ENCODE results near the gene NTMT1. TPM values are rescaled to one million over a fixed set of nuclear protein-coding genes. Genes with fewer than 3 reads are reported as not detected.

The NTMT1 gene
- total and polyA plus RNA-seq, 10 of the 15 experiments (the other 5 are each of a cell fraction or from before 2014, with no cell fraction given) = 12.8 to 85.4 (median 39.3) TPM

DNA sequence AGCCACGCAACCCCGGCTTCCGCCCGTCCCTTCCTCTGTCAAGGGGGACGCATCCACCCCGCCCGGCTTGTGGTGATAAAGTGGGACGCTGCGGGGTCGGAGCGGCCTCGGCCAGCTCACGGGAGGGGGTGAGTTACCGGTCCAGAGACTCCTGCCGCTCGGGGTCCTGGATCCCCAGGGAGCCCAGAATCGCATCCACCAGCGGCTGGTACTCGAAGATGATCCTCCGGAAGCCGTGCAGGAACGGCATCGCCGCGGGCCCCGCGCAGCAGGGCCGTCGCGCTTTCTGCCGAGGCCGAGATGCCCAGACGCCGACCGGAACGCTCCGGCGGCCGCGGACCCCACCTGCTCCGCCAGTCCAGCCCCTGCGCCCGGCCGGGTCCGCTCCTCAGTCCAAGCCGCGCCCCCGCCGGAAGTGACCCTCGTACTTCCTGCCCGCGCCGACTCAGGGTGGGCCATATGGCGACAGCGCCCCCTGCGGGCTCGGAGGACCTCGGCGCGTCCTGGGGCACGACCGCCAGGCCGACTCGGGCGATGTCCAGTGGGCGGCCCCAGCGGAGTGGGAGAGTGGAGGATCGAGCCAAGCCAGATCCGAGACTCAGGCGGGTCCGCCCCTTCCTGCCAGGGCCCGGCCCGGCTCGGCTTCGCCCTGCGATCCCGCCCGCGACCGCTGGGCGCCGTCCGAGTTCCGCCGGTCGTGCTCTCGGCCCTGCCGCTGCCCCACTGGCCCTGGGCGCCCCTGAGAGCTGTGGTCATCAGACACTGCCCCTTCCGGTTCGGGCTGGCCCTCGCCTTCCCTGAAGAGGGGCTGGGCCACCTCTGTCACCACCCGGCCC is 16.0 kb downstream of the NTMT1 start, which contains the start of gene ASB6:
Gene ASB6 (minus strand): TSS at position 402 of the 836 bp plus-strand sequence. CDS start 152 bp downstream, at position 250.
- intact Hi-C loops (cut with micrococcal nuclease; ENCODE audit: unreplicated experiment) = loop anchor here (1.0 kb wide), 1 partner anchor 142 kb away; no protein-coding TSS in a partner anchor
- Histone ChIP-seq H3K9me3 (replicated peaks; ENCODE audit: control insufficient read depth, insufficient read depth, low read length) (no peaks in the 10 kb centered on the region), H2AFZ (ENCODE audit: control insufficient read depth, low read depth, low read length) (peak within 1 kb of the TSS; percentile 96), H3K27me3 (replicated peaks in 1 of 2; ENCODE audit: control insufficient read depth in 2 of 2, insufficient read depth in 2 of 2, low read length in 1 of 2) (no peaks in the 10 kb centered on the region), H3K9ac (ENCODE audit: control insufficient read depth, insufficient read depth, low read length) (peak within 1 kb of the TSS; percentile 70), H3K79me2 (ENCODE audit: control insufficient read depth, insufficient read depth, low read length) (peaks cover 15% of the 10 kb centered on the region), H3K4me2 (ENCODE audit: control insufficient read depth, insufficient read depth) (peak within 1 kb of the TSS; percentile 78), H4K20me1 (ENCODE audit: control insufficient read depth, insufficient read depth) (no peaks in the 10 kb centered on the region), H3K4me1 (ENCODE audit: control insufficient read depth, insufficient read depth, low read length) (peaks cover 6% of the 10 kb centered on the region; the same call in 1 of the 2 replicates), H3K36me3 (ENCODE audit: control insufficient read depth in 2 of 2, insufficient read depth in 2 of 2, low read length in 1 of 2) (peaks cover 10 to 18% of the 10 kb centered on the region in 2 experiments; a peak in 3 of 4 replicates), H3K4me3 (peak within 1 kb of the TSS; percentile 90), H3K27ac (ENCODE audit: control insufficient read depth, insufficient read depth) (peak within 1 kb of the TSS; percentile 63)
- FAIRE-seq (peak; percentile 95), ATAC-seq (peak; percentile 100), DNase-seq (ENCODE audit: low read depth, low spot score) (peak; percentile 69)
- ChIA-PET SMC1A (ENCODE audit: uncharacterized antibody, unreplicated experiment) (interaction anchor here (1.3 kb wide), 1 partner anchor 16 kb away, joined by 4 read pairs; the partner anchor contains the start of gene NTMT1), POLR2A (no interaction called here), CTCF (interaction anchor here (0.5 to 2.0 kb wide), 10 partner anchors 15 to 500 kb away, joined by 3 to 13 read pairs (median 4); no protein-coding TSS in a partner anchor), RAD21 (ENCODE audit: unreplicated experiment) (interaction anchor here (1.5 kb wide), 1 partner anchor 86 kb away, joined by 4 read pairs; no protein-coding TSS in a partner anchor)
- in situ Hi-C loops (cut with MboI) = no loop called here
- under 1% methylated on average over 82 of the region's 93 CpGs for WGBS (ENCODE audit: insufficient coverage, insufficient replicate concordance, low lambda C conversion rate, missing lambda C conversion rate)
- BruUV-seq (replicated peaks) = no TSS peak
- TF ChIP-seq CREM (IDR thresholded peaks at IDR 0.05; ENCODE audit: low read depth) (peak; percentile 76), KLF5 (IDR thresholded peaks at IDR 0.05; ENCODE audit: partially characterized antibody) (peak; percentile 74), RFX5 (IDR thresholded peaks at IDR 0.05; ENCODE audit: low read depth, low read length) (no peak), ZNF207 (IDR thresholded peaks at IDR 0.05; ENCODE audit: borderline replicate concordance) (0 out of 2 replicates have a peak, but pooled peaks have one; percentile 65), SIX5 (IDR thresholded peaks at IDR 0.05; ENCODE audit: low read depth, low read length, severe bottlenecking) (peak; percentile 35), BRCA1 (IDR thresholded peaks at IDR 0.05; ENCODE audit: low read depth, low read length) (no peak), PML (IDR thresholded peaks at IDR 0.05; ENCODE audit: low read length) (no peak; the same call in 1 of the 2 replicates), MXI1 (IDR thresholded peaks at IDR 0.05; ENCODE audit: low read depth, low read length) (peak; percentile 48; the same call in 1 of the 2 replicates), JUND (IDR thresholded peaks at IDR 0.05; ENCODE audit: low read depth, low read length) (0 out of 2 replicates have a peak, but pooled peaks have one; percentile 15), JUNB (IDR thresholded peaks at IDR 0.05) (no peak), CBX5 (IDR thresholded peaks at IDR 0.05; ENCODE audit: low read depth) (peak; percentile 41; the same call in 1 of the 2 replicates), NR2F1 (conservative IDR thresholded peaks at IDR 0.05) (peak; percentile 77), GABPA (IDR thresholded peaks at IDR 0.05; ENCODE audit: low read depth) (peak; percentile 94), SREBF2 (IDR thresholded peaks at IDR 0.05; ENCODE audit: low read length) (0 out of 2 replicates have a peak, but pooled peaks have one; percentile 33), RB1 (IDR thresholded peaks at IDR 0.05; ENCODE audit: borderline replicate concordance) (peak; percentile 92; the same call in 1 of the 2 replicates), POLR2AphosphoS5 (IDR thresholded peaks at IDR 0.05; ENCODE audit: low read length) (peak; percentile 79), LARP7 (IDR thresholded peaks at IDR 0.05) (peak; percentile 94; the same call in 1 of the 2 replicates), CEBPB (IDR thresholded peaks at IDR 0.05; ENCODE audit: borderline replicate concordance in 1 of 2, low read depth in 2 of 2, low read length in 2 of 2) (no peak)
- TF ChIP-seq, protein P1, sequence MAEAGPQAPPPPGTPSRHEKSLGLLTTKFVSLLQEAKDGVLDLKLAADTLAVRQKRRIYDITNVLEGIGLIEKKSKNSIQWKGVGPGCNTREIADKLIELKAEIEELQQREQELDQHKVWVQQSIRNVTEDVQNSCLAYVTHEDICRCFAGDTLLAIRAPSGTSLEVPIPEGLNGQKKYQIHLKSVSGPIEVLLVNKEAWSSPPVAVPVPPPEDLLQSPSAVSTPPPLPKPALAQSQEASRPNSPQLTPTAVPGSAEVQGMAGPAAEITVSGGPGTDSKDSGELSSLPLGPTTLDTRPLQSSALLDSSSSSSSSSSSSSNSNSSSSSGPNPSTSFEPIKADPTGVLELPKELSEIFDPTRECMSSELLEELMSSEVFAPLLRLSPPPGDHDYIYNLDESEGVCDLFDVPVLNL (IDR thresholded peaks at IDR 0.05; ENCODE audit: low read depth, low read length) = 0 out of 2 replicates have a peak, but pooled peaks have one; percentile 23
- TF ChIP-seq, protein P2, sequence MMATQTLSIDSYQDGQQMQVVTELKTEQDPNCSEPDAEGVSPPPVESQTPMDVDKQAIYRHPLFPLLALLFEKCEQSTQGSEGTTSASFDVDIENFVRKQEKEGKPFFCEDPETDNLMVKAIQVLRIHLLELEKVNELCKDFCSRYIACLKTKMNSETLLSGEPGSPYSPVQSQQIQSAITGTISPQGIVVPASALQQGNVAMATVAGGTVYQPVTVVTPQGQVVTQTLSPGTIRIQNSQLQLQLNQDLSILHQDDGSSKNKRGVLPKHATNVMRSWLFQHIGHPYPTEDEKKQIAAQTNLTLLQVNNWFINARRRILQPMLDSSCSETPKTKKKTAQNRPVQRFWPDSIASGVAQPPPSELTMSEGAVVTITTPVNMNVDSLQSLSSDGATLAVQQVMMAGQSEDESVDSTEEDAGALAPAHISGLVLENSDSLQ (IDR thresholded peaks at IDR 0.05) = no peak

Data from GM12878 (cell line).